GM20000 (cell line): ENCODE measurements around the gene TMPRSS4.

Experiments used
- DNase-seq: peaks from one replicate; pipeline ENCODE4 v3.0.0; 2012; ENCODE audit warnings: low spot score
- CTCF ChIP-seq: IDR thresholded peaks from 2 replicates; pipeline ENCODE4 v1.5.1; 2012; ENCODE audit warnings: mild to moderate bottlenecking, control low read depth; ENCODE audit errors: extremely low read depth, missing control alignments

Gene TMPRSS4

GRCh38 chr11:118050208-118050891 lies 26.5 kb upstream of the TMPRSS4 start:
- DNase-seq = no peak
- TF ChIP-seq CTCF = no peak

DNA sequence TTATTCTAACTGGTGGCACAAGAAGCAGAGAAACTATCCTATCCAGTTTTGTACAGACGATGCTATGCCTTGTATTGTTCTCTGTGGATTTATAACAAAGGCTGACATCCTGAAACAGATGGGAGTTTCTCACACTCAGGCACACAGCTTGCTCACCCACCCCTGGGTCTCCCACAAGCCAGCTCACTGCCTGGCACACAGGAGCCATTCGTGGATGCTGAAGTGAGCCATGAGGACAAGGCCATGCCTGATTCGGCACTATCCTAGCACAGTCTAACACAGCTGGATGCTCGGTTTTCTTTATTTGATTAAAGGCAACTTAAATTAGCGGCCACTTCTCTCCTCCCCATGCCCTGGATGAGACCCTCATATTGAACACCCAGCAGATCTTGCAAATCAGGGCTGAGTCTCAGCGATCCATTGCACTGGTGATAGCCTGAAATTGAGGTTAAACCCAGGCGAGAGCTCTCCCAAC lies 25.7 kb upstream of the TMPRSS4 start:
- no peak for DNase-seq
- no peak for TF ChIP-seq CTCF

DNA sequence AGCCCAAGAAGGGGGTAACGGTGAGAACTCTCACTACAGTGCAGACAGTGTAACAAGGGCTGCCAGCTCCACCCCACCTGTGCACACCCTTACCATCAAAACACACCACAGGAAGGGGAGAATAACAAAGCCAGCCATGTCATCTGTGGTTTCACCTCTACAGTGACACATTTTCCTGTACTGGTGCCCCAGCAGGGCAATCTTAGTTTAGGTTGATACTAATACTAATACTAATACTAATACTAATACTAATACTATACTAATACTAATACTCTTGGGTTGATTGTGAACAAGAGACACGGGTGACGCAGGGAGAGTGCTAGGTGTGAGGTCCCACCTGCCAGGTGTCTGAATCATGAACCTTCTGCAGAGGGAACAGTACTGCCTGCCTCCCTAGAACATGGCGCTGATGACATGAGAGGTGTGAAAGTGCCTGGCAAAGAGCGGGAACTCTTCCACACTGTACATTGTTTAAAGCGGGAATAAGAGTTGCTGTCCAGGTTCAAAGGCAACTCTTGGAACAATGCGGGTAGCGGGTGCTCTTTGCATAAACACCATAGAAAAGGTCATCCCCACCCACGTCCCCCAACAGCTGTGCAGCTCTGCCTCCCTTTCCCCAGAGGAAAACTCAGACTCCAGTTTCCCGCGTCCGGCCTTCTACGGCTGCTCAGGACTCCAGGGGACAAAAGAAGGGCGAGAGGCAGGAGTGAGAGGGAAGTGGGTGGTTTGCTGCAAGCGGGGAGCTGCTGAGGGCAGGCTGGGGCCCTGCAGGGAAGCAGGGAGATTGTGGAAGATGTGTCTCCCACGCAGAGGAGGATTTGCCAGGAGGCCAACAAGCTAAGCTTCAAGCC lies 25.0 kb upstream of the TMPRSS4 start:
- no peak for DNase-seq
- no peak for TF ChIP-seq CTCF

DNA sequence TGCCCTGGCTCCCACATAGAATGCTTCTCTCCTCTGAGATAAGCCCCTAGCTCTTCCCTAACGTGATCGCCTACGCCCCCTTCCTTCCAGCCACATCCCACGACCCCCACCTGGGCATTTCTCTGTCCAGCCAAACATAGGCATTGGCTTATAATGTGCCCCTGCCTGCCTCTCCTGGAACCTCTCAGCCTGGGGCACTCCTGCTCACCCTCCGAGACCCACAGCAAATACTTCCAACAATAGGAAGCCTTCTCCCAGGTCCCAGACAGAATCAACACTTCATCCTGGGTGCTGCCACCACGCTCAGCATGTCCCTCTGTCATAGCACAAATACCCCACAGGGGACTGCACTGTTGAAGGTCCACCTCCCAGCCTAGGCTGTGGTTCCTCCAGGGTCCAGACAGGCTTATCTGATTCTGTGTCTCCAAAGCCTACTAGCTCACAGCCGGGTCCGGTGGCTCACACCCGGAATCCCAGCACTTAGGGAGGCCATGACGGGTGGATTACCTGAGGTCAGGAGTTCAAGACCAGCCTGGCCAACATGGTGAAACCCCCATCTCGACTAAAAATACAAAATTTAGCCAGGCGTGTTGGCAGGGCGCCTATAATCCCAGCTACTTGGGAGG lies 24.2 kb upstream of the TMPRSS4 start:
- no peak for TF ChIP-seq CTCF
- no peak for DNase-seq

DNA sequence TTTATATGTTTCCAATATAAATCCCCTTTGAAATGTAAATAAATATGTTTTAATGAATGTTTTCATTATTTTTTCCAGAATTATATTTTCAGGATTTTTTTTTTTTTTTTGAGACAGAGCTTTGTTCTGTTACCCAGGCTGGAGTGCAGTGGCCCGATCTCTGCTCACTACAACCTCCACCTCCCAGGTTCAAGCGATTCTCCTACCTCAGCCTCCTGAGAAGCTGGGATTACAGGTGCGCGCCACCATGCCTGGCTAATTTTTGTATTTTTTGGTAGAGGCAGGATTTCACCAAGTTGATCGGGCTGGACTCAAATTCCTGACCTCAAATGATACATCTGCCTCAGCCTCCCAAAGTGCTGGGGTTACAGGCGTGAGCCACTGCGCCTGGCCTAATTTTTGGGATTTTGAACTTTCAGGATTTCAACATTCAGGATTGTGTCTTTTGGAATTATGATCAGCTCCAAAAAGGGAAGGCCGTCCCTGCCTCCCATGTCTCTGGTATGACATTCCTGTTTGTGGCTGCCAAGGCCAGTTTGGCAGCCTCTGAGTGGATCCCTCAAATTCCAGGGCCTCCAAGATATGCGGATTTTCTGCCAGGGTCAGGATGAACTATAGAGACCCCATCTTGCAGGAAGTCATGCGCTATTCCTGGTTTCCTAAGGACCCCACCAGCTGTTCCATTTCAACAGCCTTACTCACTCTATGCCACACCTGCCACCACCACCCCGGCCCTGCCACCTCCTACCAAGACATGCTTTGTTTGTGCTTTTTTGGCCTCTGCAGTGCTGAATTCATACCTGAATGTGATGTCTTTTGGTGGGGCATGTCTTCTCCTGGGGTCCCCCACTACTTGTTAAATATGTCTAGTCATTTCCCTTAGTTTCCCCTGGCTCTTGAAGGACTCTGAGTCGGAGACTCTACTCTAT lies 21.9 kb upstream of the TMPRSS4 start:
- DNase-seq = no peak
- no peak for TF ChIP-seq CTCF

DNA sequence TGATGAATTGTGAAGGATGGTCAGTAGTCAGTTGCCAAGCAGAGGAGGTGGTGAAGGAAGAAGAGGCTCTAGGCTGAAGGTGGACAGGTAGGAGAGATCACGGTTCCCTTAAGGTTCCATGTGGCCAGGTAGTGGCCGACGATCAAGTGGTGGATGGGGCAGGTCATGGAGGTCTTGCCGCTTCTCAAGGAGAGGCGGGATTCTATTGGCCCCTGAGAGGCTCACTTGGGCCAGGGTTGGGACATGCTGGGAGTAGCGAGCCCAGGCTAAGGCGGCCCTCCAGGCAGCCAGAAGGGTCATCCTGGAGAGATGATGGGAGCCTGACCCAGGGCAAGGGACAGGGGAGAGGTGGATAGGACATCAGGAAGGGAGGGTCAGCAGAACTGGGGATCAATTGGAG lies 20.9 kb upstream of the TMPRSS4 start:
- no peak for TF ChIP-seq CTCF
- no peak for DNase-seq
